A673 (cell line): ENCODE measurements around the gene ELOVL6.

Experiments
- EZH2 ChIP-seq: fragments of 200-600 bp; sonication (generic); IDR thresholded peaks from 2 replicates; pipeline ENCODE4 v1.6.1; 2017; ENCODE audit warnings: borderline replicate concordance, low read depth, mild to moderate bottlenecking, mixed read lengths, antibody characterized with exemption, low read length; ENCODE audit not compliant: poor library complexity, severe bottlenecking
- TF ChIP-seq, protein P1 (sequence below): fragments of 300-800, 200-600 bp; sonication (generic); conservative IDR thresholded peaks from 2 replicates; pipeline ENCODE4 v1.5.1; 2017; ENCODE audit warnings: low read depth, mild to moderate bottlenecking, antibody characterized with exemption, low read length, moderate library complexity, mixed read lengths

DNA sequence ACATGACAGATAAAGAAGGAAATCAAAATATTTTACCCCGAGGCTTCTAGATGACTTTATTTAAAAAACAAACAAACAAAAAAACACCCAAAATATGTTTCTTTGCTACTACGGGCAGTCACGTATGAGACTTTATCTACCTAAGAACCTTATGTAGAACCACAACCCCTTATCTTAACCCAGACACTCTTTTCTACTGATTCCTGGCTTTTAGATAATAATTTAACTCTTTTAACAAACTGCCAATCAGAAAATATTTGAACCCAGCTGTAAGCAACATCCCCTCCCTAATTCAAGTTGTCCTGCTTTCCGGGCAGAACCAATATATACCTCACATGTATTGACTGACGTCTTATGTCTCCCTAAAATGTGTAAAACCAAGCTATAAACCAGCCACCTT is 15.4 kb downstream of the ELOVL6 start:
- TF ChIP-seq, protein P1, sequence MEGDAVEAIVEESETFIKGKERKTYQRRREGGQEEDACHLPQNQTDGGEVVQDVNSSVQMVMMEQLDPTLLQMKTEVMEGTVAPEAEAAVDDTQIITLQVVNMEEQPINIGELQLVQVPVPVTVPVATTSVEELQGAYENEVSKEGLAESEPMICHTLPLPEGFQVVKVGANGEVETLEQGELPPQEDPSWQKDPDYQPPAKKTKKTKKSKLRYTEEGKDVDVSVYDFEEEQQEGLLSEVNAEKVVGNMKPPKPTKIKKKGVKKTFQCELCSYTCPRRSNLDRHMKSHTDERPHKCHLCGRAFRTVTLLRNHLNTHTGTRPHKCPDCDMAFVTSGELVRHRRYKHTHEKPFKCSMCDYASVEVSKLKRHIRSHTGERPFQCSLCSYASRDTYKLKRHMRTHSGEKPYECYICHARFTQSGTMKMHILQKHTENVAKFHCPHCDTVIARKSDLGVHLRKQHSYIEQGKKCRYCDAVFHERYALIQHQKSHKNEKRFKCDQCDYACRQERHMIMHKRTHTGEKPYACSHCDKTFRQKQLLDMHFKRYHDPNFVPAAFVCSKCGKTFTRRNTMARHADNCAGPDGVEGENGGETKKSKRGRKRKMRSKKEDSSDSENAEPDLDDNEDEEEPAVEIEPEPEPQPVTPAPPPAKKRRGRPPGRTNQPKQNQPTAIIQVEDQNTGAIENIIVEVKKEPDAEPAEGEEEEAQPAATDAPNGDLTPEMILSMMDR = no peak
- TF ChIP-seq EZH2 = no peak
